UCSD-AML1 (cell line): ENCODE data around the gene TAF1D.

ENCODE experiments used
- DNase-seq: peaks from one replicate; lab custom pipeline; 2025; ENCODE audit not compliant: unreplicated experiment; lab: John Stamatoyannopoulos, UW

TAF1D gene

DNA sequence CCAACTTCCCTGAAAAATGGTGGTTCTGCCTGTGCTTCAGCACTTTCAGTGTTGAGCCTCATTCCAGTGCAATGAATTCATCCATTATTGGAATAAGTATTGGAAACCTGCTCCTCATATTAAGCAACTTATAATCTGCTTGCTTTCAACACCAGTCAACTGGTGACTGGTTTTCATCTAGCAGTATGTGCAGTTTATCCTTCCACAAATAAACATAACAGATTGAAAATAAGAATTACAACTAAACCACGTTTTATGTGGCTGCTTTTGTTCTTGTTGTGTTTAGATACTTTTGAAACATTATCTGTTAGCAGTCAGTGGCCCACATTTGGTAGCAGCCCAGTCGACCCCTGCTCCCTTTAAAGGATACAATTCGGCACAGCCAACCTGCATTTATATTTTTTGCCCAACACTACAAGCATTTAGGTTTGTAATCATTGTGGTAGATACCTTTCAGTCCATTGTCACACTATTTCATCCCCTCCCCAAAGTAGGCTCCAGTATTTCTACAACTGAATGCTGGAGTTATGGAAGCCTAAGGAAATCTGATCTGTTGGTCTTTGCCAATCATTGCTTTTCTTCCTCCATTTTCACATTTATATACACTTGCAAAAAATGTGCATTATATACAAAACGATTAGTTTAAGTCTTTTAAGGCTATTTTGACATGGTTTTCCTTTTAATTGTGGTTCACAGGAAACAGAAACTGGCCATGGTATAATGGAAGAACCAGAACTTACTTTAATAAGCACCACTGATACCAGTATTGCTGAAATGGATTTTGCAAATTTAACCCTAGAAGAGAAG is 13.1 kb downstream of the TAF1D start:
- DNase-seq = no peak

DNA sequence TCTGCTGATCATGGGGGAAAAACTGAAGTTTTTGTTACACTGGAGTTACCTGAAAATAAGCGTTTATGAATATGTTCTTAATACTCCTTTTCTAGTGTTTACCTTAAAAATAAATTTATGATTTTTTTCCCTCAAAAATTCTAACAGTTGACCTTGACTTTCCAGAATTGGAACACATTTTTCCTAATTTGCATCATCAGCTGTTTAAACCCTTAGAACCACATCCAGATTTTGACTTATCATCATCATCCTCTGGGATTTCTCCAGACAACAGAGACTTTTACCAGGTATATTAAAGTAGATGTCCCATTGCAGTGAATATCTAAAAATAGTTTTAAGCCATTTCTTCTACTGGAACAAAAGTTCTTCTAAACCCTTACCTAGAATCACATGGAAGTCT is 17.2 kb downstream of the TAF1D start:
- DNase-seq = no peak

DNA sequence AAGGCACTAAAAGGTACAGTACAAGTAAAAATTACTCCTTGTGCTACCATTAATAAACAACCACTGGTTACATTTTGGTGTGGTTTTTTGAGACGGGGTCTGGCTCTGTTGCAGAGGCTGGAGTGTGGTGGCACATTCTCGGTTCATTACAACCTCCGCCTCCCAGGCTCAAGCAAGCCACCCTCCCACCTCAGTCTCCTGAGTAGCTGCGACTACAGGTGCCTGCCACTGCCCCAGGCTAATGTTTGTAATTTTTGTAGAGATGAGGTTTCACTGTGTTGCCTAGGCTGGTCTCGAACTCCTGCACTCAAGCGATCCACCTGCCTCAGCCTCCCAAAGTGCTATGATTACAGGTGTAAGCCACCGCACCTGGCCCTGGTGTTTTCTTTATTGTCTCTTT is 20.8 kb downstream of the TAF1D start:
- DNase-seq = no peak

DNA sequence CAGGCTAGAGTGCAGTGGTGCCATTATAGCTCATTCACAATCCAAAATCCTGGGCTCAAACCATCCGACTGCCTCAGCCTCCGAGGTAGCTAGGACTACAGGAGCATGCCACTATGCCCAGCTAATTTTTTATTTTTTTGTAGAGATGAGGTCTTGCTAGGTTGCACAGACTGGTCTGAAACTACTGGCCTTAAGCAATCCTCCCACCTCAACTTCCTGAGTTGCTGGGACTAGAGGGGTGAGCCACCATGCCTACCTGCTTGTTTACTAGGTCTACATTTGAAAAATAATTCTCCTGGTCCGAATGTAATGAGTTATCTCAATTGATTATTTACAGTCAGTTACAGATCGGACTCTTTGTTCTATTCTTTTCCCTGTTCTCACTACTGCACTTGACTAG is 22.0 kb downstream of the TAF1D start:
- no peak for DNase-seq

DNA sequence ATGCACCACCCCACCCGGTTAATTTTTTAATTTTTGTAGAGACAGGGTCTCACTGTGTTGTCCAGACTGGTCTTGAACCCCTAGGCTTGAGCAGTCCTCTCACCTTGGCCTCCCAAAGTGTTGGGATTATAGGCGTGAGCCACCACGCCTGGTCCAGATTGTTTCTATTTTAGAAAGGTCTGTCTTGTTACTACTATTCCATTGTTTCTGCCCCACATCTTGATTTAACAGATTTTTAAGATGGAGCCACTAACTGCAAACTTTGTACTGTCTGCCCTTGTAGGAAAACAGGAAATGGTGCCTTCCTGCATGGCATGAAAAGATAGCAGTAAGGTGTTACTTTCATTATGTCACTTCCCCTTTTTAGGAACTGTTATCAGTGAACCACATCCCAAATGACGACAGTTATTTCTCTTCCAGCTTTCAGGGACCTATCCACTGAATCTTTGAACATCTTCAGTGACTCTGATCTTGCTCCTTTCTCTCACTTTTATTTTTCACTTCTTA is 23.2 kb downstream of the TAF1D start:
- no peak for DNase-seq

DNA sequence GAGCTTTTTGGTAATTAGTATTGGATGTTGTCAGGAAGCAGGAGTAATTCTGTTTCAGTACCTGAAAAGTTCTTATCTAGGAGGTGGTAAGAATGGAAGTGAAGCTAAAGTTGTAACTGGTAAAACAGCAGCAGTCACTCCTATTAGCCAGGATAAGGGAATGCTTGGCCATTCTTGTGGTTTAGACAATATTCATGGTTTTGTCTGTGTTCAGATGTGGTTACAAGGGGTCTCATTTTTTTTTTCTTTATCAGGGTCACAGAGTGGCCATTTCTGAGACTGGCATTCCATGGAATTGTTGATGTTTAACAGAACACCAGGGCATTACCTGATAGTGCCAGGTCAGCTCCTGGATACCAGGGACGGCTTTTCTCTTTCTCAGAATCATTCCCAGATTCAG is 23.8 kb downstream of the TAF1D start:
- DNase-seq = no peak

DNA sequence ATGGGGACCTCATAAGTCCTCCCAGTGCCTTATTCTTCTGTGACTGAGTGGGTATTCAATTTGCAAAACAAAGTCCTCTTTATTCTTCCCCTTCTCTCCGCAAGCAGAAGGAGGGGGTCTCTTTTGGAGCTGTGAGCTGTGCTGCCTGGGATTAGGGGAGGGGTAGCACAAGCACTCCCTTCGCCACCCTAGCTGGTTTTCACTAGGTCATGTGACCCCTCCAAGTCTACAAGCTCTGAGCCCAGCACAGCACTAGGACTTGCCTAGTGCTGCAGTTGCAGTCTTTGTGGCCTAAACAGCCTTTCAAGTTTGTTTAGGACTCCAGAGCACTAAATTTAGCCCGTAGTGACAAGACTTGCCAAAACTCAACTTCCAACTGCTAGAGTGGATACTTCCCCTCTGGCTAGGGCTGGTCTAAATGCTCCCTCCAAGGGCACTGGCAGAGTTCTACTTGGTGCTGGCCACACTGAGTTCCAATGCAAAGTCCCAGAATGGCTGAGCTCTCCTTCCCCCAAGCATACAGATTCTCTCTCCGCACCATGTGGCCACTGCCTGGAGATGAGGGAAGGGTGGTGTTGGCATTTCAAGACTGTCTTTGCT is 25.4 kb downstream of the TAF1D start:
- DNase-seq = no peak

DNA sequence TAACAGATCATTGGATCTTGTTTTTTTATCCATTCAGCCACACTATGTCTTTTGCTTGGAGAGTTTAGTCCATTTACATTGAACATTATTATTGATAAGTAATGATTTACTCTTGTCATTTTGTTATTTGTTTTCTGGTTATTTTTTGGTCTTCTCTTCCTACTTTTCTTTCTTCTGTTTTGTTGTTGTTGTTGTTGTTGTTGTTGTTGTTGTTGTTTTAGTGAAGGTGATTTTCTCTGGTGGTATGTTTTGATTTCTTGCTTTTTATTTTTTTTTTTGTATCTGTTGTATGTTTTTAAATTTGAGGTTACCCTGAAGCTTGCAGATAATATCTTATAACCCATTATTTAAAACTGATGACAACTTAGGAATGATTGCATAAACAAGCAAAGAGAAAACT is 28.6 kb downstream of the TAF1D start:
- no peak for DNase-seq

DNA sequence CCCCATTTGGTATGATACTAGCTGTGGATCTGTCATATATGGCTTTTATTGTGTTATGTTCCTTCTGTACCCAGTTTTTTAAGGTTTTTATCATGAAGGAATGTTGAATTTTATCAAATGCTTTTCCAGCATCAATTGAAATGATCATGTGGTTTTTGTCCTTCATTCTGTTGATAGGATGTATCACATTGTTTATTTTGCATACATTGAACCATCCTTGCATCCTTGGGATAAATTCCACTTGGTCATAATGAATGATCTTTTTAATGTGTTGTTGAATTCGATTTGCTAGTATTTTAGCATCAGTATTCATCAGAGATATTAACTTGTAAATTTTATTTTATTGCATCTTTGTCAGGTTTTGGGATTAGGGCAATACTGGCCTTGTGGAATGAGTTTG is 31.1 kb downstream of the TAF1D start:
- no peak for DNase-seq

DNA sequence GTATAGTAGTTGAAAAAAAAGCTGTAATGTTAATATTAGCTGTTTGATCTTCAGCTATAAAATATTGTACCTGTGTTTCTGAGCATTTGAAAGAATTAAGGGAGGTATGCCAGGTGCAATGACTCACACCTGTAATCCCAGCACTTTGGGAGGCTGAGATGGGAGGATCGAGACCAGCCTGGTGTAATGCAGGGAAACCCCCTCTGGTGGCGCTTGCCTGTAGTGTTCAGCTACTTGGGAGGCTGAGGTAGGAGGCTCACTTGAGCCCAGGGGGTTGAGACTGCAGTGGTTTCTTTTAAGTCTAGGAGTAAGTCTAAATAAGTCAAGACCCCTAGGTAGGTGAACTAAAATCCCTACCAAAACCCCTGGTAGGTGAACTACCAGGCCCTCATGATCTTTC is 37.1 kb downstream of the TAF1D start:
- DNase-seq = no peak

DNA sequence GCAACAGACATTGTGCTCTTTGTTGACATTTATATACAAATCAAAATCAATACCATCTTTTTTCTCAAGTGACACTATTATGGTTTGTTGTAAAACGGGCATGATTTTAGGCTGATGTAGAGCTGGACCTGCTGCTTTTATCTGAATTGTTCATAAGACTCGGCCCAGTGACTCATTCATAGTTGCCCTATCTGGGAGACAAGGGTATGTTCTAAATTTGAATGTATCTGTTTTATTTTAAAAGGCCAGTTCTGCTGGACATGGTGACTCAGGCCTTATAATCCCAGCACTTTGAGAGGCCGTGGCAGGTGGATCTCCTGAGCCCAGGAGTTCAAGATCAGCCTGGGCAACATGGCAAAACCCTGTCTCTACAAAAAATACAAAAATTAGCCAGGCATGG is 40.5 kb downstream of the TAF1D start:
- DNase-seq = no peak

DNA sequence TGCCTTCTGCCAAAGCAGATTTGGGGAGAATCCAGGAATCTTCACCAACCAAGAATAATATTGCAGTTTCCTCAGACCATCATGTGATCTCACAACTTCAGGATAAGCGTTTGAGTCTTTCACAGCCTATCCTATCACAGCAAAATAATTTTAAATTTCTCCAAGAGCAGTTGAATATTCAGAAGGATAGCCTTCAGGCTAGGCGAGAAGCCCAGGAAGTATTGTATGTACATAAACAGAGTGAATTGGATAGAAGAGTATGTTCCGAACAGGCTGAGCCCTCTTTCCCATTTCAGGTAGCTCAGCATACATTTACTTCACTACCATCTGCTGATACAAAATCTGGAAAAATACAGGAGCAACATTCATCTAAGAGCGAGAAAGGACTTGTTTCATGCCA is 43.7 kb downstream of the TAF1D start:
- no peak for DNase-seq

DNA sequence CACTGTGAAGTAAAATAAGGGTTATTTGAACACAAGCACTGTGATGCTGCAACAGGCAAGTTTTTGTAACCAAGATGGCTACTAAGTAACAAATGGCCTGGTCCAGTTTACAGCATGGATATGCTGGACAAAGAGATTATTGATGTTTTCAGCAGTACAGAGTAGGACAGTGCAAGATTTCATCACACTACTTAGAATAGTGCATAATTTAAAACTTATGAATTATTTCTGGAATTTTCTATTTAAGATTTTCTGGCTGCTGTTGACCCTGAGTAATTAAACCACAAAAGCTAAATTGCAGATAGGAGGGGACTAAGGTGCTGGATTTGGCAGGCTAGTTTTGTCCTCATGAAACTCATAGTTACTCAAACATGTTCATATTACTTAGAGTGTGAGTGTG is 46.7 kb downstream of the TAF1D start:
- no peak for DNase-seq

DNA sequence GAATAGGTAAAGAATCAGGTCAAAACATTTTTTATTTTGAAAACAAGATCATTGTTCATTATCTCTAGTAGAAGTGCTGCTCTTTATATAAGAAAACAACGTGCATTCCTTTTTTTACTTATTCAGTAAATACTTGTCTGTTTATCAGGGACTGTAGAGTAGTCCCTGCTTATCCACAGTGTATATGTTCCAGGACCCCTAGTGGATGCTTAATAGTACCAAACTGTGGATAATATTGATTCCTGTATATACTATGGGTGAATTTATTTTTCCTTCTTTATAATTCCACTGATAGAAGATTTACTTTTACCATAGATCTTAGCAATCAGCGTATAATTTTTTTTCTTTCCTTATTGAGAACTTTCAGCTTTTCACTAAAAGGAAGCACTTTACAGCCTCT is 47.2 kb downstream of the TAF1D start:
- DNase-seq = no peak

DNA sequence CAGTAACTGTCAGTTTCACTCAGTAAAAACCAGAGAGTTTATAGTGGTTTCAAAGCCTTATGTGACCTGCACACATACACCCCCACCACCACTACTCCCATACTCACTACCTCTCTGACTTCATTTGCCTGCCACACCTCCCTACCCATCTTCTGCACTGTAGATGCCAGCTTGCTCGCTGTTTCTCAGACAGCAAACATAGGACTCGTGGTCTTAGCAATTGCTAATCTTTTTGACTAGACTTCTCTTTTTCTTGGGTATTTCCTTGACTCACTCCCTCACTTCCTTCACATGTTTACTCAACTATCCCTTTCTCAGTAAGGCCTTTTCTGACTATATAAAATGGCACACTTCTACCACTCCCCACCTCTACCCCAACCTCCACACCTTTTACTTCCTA is 52.1 kb downstream of the TAF1D start:
- DNase-seq = no peak

DNA sequence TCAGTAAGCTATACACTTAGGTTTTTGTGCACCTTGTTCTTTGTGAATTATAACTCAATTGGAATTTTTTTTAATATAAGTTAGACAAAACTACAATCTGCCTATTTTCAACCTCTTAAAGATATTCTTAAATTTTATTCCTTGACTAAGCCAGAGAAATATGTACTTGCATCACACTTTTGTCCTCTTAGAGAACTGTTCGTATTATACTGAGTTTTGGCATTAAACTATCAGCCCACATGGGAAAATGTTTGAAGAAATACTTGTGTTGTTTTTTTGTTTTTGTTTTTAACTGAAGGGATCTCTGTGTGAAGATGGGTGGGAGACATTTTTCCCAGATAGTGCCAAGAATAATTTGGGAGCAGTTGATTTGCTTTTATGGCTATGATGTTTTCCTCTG is 54.5 kb downstream of the TAF1D start:
- no peak for DNase-seq

DNA sequence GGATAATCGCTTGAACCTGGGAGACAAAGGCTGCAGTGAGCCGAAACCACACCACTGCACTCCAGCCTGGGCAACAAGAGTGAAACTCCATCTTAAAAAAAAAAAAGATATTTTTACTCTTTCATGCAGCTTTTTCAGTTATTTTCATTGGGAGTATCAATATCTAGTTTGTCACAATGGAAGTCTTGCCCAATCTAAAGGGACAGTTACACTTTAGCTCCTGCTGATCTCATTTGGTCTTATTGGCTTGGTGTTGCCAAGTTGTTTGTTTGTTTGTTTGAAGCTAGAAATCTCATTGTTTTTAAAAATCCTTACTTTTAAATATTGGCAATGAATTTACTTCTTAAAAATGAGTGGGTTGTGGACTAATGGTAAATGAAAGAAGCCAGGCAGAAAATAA is 55.1 kb downstream of the TAF1D start:
- no peak for DNase-seq
